GM19351 (cell line): ENCODE measurements around the gene CARD16.

Experiments used
- ATAC-seq: cut with Tn5 transposase; IDR thresholded peaks from one replicate; pipeline ENCODE4 v1.9.1; 2021; ENCODE audit warnings: mild to moderate bottlenecking, moderate library complexity; ENCODE audit not compliant: unreplicated experiment

Gene CARD16

GRCh38 chr11:104997288-104997687 is 47.8 kb downstream of the CARD16 start:
- no peak for ATAC-seq

- ATAC-seq = no peak
Measured at GRCh38 chr11:104995001-104995408, 50.1 kb downstream of the CARD16 start.

- no peak for ATAC-seq
Measured at GRCh38 chr11:104992781-104993180, 52.4 kb downstream of the CARD16 start.

GRCh38 chr11:104991994-104992393 is 53.1 kb downstream of the CARD16 start:
- no peak for ATAC-seq
